ENCODE measurements around the gene SESN2. TPM values are rescaled to one million over a fixed set of nuclear protein-coding genes. Genes with fewer than 3 reads are reported as not detected.

The SESN2 gene
- total RNA-seq, 1 experiment from 2014 or later: 12.2 TPM

GRCh38 chr1:28306301-28306949 lies 47.1 kb downstream of the SESN2 start:
- H3K9me2 ChIP-seq (ENCODE audit: insufficient read depth): no peaks in the 10 kb centered on the region
- H3K27ac ChIP-seq: no peak overlapping the region
- DNase-seq: no peak
- ChIA-PET CTCF (interaction anchor here (0.7 kb wide), 1 partner anchor 14 kb away, joined by 3 read pairs; no protein-coding TSS in a partner anchor), POLR2A (ENCODE audit: unreplicated experiment) (no interaction called here)
- no peaks in the 10 kb centered on the region for H3K9me3 ChIP-seq (ENCODE audit: insufficient read depth, low read depth)
- H3K4me2 ChIP-seq: no peak overlapping the region
- no peak overlapping the region for H2AFZ ChIP-seq
- no peak for TF ChIP-seq EZH2 (IDR thresholded peaks at IDR 0.05; ENCODE audit: low read depth)
- TF ChIP-seq, protein P1, sequence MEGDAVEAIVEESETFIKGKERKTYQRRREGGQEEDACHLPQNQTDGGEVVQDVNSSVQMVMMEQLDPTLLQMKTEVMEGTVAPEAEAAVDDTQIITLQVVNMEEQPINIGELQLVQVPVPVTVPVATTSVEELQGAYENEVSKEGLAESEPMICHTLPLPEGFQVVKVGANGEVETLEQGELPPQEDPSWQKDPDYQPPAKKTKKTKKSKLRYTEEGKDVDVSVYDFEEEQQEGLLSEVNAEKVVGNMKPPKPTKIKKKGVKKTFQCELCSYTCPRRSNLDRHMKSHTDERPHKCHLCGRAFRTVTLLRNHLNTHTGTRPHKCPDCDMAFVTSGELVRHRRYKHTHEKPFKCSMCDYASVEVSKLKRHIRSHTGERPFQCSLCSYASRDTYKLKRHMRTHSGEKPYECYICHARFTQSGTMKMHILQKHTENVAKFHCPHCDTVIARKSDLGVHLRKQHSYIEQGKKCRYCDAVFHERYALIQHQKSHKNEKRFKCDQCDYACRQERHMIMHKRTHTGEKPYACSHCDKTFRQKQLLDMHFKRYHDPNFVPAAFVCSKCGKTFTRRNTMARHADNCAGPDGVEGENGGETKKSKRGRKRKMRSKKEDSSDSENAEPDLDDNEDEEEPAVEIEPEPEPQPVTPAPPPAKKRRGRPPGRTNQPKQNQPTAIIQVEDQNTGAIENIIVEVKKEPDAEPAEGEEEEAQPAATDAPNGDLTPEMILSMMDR (conservative IDR thresholded peaks at IDR 0.05): no peak
- no peaks in the 10 kb centered on the region for H3K27me3 ChIP-seq (ENCODE audit: insufficient read depth, low read depth)
- intact Hi-C loops (cut with micrococcal nuclease; ENCODE audit: unreplicated experiment): no loop called here
- H3K4me1 ChIP-seq (replicated peaks; ENCODE audit: insufficient read depth): no peaks in the 10 kb centered on the region
- no peaks in the 10 kb centered on the region for H3K79me2 ChIP-seq (ENCODE audit: low read depth)
- no peaks in the 10 kb centered on the region for H3K36me3 ChIP-seq (ENCODE audit: low read depth)
- BruUV-seq (replicated peaks): no TSS peak
- H3F3A ChIP-seq (ENCODE audit: insufficient read depth, low read depth): no peaks in the 10 kb centered on the region; the same call in 1 of the 2 replicates
- H3K4me3 ChIP-seq: no peak overlapping the region
- H4K20me1 ChIP-seq (ENCODE audit: insufficient read depth): no peaks in the 10 kb centered on the region

DNA sequence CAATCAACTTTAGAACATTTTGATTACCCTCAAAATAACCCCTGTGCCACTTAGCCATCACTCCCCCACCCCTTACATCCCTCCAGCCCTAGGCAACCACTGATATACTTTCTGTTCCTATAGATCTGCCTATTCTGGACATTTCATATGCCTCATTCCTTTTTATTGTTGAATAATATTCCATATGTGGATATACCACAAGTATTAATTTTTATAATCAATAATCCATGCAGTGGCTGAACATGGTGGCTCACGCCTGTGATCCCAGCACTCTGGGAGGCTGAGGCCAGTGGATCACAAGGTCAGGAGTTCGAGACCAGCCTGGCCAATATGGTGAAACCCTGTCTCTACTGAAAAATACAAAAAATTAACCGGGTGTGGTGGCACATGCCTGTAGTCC lies 49.4 kb downstream of the SESN2 start:
- Histone ChIP-seq H3K27ac (no peak overlapping the region), H3K4me3 (no peak overlapping the region), H3K9me3 (ENCODE audit: insufficient read depth, low read depth) (no peaks in the 10 kb centered on the region), H3K9me2 (ENCODE audit: insufficient read depth) (no peaks in the 10 kb centered on the region), H2AFZ (no peak overlapping the region), H3K4me1 (replicated peaks; ENCODE audit: insufficient read depth) (peaks cover 8% of the 10 kb centered on the region), H3F3A (ENCODE audit: insufficient read depth, low read depth) (peaks cover 9% of the 10 kb centered on the region), H3K4me2 (no peak overlapping the region), H4K20me1 (ENCODE audit: insufficient read depth) (no peaks in the 10 kb centered on the region), H3K79me2 (ENCODE audit: low read depth) (no peaks in the 10 kb centered on the region), H3K27me3 (ENCODE audit: insufficient read depth, low read depth) (no peaks in the 10 kb centered on the region), H3K36me3 (ENCODE audit: low read depth) (no peaks in the 10 kb centered on the region)
- POLR2A ChIA-PET (ENCODE audit: unreplicated experiment): no interaction called here
- no TSS peak for BruUV-seq (replicated peaks)
- CTCF ChIA-PET: no interaction called here
- no peak for TF ChIP-seq EZH2 (IDR thresholded peaks at IDR 0.05; ENCODE audit: low read depth)
- TF ChIP-seq, protein P1 (conservative IDR thresholded peaks at IDR 0.05): no peak
- intact Hi-C loops (cut with micrococcal nuclease; ENCODE audit: unreplicated experiment): no loop called here
- DNase-seq: no peak

- no TSS peak for BruUV-seq (replicated peaks)
Observed at GRCh38 chr1:28309702-28310101, 50.4 kb downstream of the SESN2 start.

More at GRCh38 chr1:28309702-28310101, 50.4 kb downstream of the SESN2 start:
- ChIA-PET CTCF (no interaction called here), POLR2A (ENCODE audit: unreplicated experiment) (no interaction called here)
- H3K4me1 ChIP-seq (replicated peaks; ENCODE audit: insufficient read depth): peaks cover 17% of the 10 kb centered on the region
- H3K79me2 ChIP-seq (ENCODE audit: low read depth): no peaks in the 10 kb centered on the region
- H2AFZ ChIP-seq: no peak overlapping the region
- intact Hi-C loops (cut with micrococcal nuclease; ENCODE audit: unreplicated experiment): no loop called here
- no peak overlapping the region for H3K27ac ChIP-seq
- no peaks in the 10 kb centered on the region for H3K9me2 ChIP-seq (ENCODE audit: insufficient read depth)
- no peaks in the 10 kb centered on the region for H3K9me3 ChIP-seq (ENCODE audit: insufficient read depth, low read depth)
- no peak overlapping the region for H3K4me3 ChIP-seq
- no peaks in the 10 kb centered on the region for H3K27me3 ChIP-seq (ENCODE audit: insufficient read depth, low read depth)
- H3K4me2 ChIP-seq: no peak overlapping the region
- peaks cover 11% of the 10 kb centered on the region for H3F3A ChIP-seq (ENCODE audit: insufficient read depth, low read depth)
- H3K36me3 ChIP-seq (ENCODE audit: low read depth): no peaks in the 10 kb centered on the region
- TF ChIP-seq, protein P1 (conservative IDR thresholded peaks at IDR 0.05): no peak
- TF ChIP-seq EZH2 (IDR thresholded peaks at IDR 0.05; ENCODE audit: low read depth): no peak
- no peak for DNase-seq
- no peaks in the 10 kb centered on the region for H4K20me1 ChIP-seq (ENCODE audit: insufficient read depth)
